GM19035 (cell line): ENCODE results near the gene ARHGAP25.

Experiments used
- ATAC-seq: cut with Tn5 transposase; IDR thresholded peaks from one replicate; pipeline ENCODE4 v1.9.1; 2021; ENCODE audit not compliant: unreplicated experiment

ARHGAP25 gene

GRCh38 chr2:68741238-68741637 is 6.6 kb downstream of the ARHGAP25 start:
- no peak for ATAC-seq

DNA sequence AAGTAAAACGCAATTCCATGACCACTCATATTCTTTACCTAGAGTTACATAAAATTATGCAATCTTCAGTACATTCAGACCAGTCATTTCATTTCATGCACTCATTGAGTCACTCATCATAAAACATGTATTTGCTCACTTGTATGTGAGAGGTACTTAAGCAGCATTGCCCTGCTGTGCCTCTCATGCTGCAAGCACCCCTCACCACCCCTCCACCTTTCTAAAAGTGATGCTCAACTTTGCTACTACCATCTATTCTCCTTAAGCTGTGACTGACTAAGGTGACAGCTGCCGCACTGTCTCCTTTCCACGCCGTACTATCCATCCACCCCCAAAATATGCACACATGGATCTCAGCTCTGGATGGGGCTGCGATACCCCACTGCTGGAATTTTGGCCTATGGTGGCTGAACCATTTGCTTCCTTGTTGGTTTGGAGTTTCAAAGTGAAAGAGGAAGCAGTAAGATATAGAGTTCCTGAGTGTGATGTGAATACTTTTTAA is 7.2 kb downstream of the ARHGAP25 start:
- ATAC-seq = no peak

- no peak for ATAC-seq
These were observed 8.2 kb downstream of the ARHGAP25 start for GRCh38 chr2:68742626-68743415.

GRCh38 chr2:68743531-68743930 is 8.9 kb downstream of the ARHGAP25 start:
- ATAC-seq = no peak

- ATAC-seq = no peak
These were observed 9.8 kb downstream of the ARHGAP25 start for GRCh38 chr2:68744366-68744912.

- no peak for ATAC-seq
These were observed 10.4 kb downstream of the ARHGAP25 start for GRCh38 chr2:68745006-68745405.

GRCh38 chr2:68746408-68746807 is 11.8 kb downstream of the ARHGAP25 start:
- ATAC-seq = no peak

DNA sequence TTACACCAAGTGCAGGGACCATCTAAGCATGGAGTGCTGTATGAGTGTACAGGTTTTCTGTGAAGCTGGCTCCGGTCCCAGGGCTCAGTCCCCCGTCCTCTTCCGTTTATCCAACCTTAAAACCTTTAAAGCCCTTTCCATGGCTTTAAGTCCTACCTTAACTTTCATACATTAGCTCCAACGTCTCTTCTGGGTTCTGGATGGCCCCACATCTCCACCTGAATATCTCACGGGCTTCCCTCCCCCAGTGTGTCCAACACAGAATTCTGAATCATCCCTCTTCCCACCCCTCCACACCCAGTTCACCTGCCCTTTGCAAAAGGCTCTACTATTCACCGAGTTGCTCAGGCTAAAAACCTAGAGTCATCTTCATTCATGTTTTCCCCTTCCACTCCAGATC is 12.8 kb downstream of the ARHGAP25 start:
- no peak for ATAC-seq

DNA sequence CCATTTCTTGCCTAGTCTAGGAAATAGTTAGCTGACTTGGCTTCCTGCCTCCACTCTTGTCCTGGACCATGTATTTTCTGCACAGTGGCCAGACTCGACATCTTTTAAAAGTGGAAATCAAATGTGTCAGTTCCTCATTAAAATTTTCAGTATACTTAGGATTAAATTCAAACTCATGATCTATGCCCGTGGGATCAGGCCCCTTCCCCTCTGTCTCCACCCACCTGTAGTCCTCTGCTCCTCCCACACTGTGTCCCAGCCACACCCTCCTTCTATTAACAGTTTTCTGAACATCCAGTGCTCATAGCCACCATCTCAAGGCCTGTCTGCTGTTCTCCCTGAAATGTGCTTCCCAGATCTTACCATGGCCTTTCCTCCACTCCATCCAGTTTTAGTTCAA is 13.3 kb downstream of the ARHGAP25 start:
- ATAC-seq = no peak

DNA sequence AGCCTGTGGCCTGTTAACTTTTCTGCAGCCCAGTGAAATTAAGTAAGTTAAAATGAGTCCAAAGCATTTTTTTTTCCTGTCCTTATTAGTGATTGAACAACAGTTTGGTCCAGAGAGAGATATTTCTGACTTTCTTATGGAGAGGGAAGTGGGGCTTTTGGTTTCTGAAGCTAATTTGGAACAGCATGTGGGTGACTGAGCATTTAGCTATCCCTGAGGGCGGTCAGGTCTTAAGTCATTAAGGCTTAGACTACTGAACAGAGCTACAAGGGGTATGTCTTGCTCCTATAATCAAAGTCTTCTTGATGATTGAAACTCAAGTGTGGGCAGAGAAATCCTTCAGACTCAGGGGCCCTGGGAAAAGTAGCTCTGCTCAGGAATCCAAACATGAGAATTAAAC is 14.0 kb downstream of the ARHGAP25 start:
- no peak for ATAC-seq

- no peak for ATAC-seq
These were observed 14.7 kb downstream of the ARHGAP25 start for GRCh38 chr2:68749345-68749744.

GRCh38 chr2:68750592-68751396 is 16.2 kb downstream of the ARHGAP25 start:
- no peak for ATAC-seq

DNA sequence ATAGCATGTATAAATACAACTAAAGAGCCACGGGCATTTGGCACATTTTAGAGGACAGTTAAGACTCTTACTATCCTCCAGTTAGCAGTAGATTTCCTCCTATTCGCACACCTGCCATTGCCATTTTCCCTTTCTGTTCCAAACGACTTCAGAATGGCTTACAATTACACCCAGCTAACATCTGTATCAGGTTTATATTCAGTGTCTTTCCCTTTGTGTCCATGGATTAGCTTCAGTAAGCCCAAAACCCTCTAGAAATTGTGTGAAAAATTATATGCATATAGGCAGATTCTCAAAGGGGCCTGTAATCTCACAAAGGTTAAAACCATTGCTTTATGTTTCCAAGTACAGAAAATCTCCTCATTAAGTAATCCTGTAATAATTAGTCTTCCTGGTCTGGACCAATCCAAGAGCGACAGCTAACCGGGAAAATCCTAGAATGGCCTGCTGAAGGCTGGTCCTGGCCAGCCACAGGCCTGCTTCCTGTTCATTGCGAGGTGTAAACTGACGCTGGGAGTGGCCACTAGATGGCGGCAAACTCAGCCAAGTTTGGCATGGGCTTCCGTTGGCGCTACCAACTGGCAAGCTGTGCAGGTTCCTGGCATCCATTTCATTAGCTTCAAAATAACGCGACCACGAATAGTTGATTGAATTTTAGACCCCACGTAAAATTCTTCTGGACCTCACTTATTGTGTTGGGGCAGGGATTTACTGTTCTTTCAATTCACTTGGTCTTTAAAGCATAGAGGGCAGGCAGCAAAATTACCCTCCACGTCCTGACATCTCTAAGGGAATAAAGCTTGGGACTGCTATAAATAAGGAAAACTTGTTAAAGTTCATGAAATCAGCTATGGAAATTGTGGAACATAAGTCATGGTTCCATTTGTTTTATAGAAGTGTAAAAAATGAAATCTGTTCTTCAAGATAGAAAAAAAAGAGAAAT is 17.1 kb downstream of the ARHGAP25 start:
- peak; percentile 90 for ATAC-seq

- no peak for ATAC-seq
These were observed 18.7 kb downstream of the ARHGAP25 start for GRCh38 chr2:68753318-68753717.

GRCh38 chr2:68755071-68755470 is 20.5 kb downstream of the ARHGAP25 start:
- ATAC-seq = no peak

GRCh38 chr2:68756178-68756577 is 21.6 kb downstream of the ARHGAP25 start:
- no peak for ATAC-seq

GRCh38 chr2:68757081-68757480 is 22.5 kb downstream of the ARHGAP25 start:
- no peak for ATAC-seq

DNA sequence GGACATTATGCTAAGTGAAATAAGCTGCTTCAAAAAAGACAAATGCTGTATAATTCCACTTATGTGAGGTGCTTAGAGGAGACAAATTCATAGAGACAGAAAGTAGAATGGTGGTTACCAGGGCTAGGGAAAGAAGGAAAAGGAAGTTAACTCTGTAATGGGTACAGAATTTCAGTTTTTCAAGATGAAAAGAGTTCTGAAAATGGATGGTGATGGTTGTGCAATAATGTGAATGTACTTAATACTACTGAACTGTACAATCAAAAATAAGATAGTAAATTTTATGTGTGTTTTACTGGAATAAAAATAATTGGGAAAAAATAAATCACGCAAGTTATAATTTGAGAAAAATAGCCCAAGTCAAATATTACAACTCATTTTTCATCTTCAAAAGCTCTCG is 27.5 kb downstream of the ARHGAP25 start:
- no peak for ATAC-seq

DNA sequence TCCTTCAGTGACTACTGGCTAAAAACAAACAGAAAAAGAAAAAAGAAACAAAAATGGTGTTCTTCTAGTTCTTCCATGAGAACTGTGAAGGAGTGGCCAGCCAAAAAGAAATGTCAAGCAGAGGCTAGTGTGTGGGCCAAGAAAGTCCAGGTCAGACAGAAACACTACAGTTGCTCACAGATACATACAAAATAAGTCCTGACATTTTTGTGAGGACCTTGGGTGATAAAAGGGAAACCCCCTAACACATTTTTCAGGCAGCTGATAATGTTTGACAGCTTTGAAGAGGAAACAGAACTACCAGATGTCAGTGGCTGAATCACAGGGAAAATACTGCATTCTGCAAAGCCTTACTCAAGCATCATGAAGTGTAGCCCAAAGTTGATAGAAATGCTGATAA is 28.1 kb downstream of the ARHGAP25 start:
- ATAC-seq = peak; percentile 43

GRCh38 chr2:68764041-68764805 is 29.6 kb downstream of the ARHGAP25 start:
- ATAC-seq = no peak
